ENCODE measurements around the gene CD40LG.

CD40LG gene

DNA sequence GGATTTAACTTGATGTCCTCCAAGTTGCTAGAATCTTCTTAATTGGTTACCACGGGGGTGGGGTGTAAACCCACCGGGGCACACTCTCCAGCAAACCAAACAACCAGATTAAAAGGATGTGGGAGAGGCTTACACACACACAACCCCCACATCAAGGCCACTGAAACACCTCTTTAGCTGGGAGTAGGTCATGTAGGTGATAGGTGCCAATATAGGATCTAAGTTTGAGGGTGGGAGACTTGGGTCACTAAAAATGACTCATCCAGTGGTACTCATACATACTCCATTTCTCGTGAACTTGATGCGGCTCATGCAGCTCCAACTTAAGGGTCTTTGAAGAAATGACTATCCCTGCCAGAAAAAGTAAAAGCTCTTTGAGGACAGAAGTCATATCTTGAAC lies 20.5 kb upstream of the CD40LG start:
- H3K4me3 ChIP-seq (ENCODE audit: low read depth, low read length), result no peak overlapping the region
- no peak for TF ChIP-seq CTCF (conservative IDR thresholded peaks at IDR 0.05; ENCODE audit: low read depth, low read length)
- no peak for DNase-seq (ENCODE audit: low read depth)

- no peak for DNase-seq (ENCODE audit: low read depth)
- H3K4me3 ChIP-seq (ENCODE audit: low read depth, low read length), result no peak overlapping the region
- no peak for TF ChIP-seq CTCF (conservative IDR thresholded peaks at IDR 0.05; ENCODE audit: low read depth, low read length)
These were observed 18.7 kb upstream of the CD40LG start for GRCh38 chrX:136629084-136629750.

DNA sequence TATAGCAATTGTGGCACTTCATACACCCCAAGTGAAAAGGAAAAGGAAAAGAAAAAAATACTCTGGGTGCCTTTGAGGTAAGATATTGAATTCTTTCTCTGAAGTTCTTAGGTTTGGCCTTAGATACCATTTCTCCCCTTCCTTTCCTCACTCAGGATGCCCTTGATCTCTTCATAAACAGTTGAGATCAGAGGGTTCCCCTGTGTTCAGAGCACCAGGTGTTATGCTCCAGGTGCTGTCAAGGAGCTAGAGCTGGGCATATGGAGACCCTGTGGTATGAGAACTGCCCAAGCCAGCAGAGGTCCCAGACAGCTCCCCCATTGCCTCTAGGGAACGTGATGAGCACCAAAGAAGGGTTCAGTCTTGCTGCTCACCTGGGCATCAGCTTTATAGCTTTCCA lies 17.1 kb upstream of the CD40LG start:
- H3K4me3 ChIP-seq (ENCODE audit: low read depth, low read length), result no peak overlapping the region
- DNase-seq (ENCODE audit: low read depth), result no peak
- no peak for TF ChIP-seq CTCF (conservative IDR thresholded peaks at IDR 0.05; ENCODE audit: low read depth, low read length)

DNA sequence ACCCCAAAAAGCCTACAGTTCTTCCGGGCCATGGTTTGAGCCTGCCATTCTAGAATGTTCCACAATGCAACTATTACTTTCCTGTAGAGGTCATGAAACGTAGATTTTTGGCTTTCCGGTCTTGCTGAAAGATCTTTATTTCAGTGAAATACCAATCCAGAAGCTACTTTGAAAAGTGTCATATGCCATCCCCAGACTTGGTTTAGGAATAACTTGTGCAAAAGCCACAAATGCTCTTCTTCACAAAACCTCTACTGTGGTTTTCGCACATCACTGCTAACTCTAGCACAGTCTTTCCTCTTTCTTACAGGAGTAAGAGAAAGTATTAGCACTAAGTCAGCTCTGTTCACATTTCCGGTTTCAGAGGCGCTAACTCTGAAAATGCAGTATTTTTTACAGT lies 12.7 kb upstream of the CD40LG start:
- H3K4me3 ChIP-seq (ENCODE audit: low read depth, low read length), result no peak overlapping the region
- TF ChIP-seq CTCF (conservative IDR thresholded peaks at IDR 0.05; ENCODE audit: low read depth, low read length), result no peak
- no peak for DNase-seq (ENCODE audit: low read depth)

DNA sequence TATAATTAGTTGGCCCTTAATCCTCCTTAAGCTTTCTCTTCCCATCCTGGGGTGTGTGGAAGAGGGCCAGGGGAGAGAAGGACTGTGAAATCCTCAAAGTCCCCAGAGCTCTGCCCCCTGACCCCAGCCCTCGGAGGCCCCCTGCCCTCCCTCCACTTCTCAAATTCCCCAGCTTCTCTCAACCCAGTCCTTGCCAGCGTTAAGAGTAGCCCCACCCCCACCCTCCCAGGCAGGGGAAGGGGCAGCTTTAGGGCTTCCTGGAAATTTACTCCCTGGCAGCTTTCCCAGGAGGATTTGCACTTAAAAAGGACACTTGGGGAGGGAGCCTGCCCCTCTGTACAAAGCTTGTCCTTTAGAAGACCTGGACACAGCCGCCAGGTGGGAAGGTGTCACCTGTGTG lies 11.8 kb upstream of the CD40LG start:
- DNase-seq (ENCODE audit: low read depth), result no peak
- TF ChIP-seq CTCF (conservative IDR thresholded peaks at IDR 0.05; ENCODE audit: low read depth, low read length), result no peak
- H3K4me3 ChIP-seq (ENCODE audit: low read depth, low read length), result no peak overlapping the region

GRCh38 chrX:136639506-136640176 lies 8.3 kb upstream of the CD40LG start:
- TF ChIP-seq CTCF (conservative IDR thresholded peaks at IDR 0.05; ENCODE audit: low read depth, low read length), result no peak
- H3K4me3 ChIP-seq (ENCODE audit: low read depth, low read length), result no peak overlapping the region
- DNase-seq (ENCODE audit: low read depth), result peak; percentile 13

GRCh38 chrX:136643243-136643642 lies 4.7 kb upstream of the CD40LG start:
- DNase-seq (ENCODE audit: low read depth), result no peak
- no peak for TF ChIP-seq CTCF (conservative IDR thresholded peaks at IDR 0.05; ENCODE audit: low read depth, low read length)
- H3K4me3 ChIP-seq (ENCODE audit: low read depth, low read length), result no peak overlapping the region

Data from choroid plexus epithelial cell (primary cell).